SK-N-SH (cell line): ENCODE measurements around the gene OCLN. TPM values are rescaled to one million over a fixed set of nuclear protein-coding genes. Genes with fewer than 3 reads are reported as not detected.
"Not testable (repeated sequence)": the region's sequence is repeated elsewhere in the genome, so short reads cannot be mapped to it uniquely, and the experiment has no call there.

Experiments
- CTCF ChIA-PET: fragments of 300-600, 350-600 bp; formaldehyde crosslinking; extraction: SDS; loops from one replicate; lab custom pipeline; 2021; lab: Yijun Ruan, JAX
- POLR2A ChIA-PET: fragments of 350-600 bp; sonication (Branson Sonifier 250); formaldehyde crosslinking; extraction: SDS; loops from one replicate; lab custom pipeline; 2020; ENCODE audit warnings: antibody characterized with exemption, inconsistent platforms; lab: Yijun Ruan, JAX
- DNase-seq: peaks from one replicate; pipeline ENCODE4 v3.0.0; 2012
- H2AFZ ChIP-seq: fragments of 200-600 bp; sonication (generic); 2 replicates; pipeline ENCODE4 v1.8.1; 2016; ENCODE audit warnings: antibody characterized with exemption, mild to moderate bottlenecking, low read depth
- H3F3A ChIP-seq: fragments of 200-600 bp; sonication (generic); replicated peaks from 2 replicates; pipeline ENCODE3; 2016; ENCODE audit warnings: antibody characterized with exemption, mild to moderate bottlenecking; ENCODE audit not compliant: insufficient read depth
- H3K27ac ChIP-seq, 2 experiments: fragments of 200-500 bp in 1 of 2; fragments of 200-600 bp in 1 of 2; sonication (Bioruptor generic) in 1 of 2; sonication (generic), shearing (Covaris generic) in 1 of 2; 2 replicates each; pipeline versions ENCODE4 v1.5.1 to v1.6.1; 2014 to 2016; ENCODE audit warnings: low read depth in 2 of 2, inconsistent platforms in 1 of 2, low read length in 1 of 2, mild to moderate bottlenecking in 1 of 2, mixed read lengths in 1 of 2
- H3K27me3 ChIP-seq: fragments of 200-600 bp; sonication (generic), shearing (Covaris generic); 2 replicates; pipeline ENCODE4 v1.6.1; 2016; ENCODE audit warnings: mixed run types; ENCODE audit not compliant: insufficient read depth
- H3K36me3 ChIP-seq, 2 experiments: fragments of 200-500 bp in 1 of 2; fragments of 200-600 bp in 1 of 2; sonication (Bioruptor generic) in 1 of 2; sonication (generic) in 1 of 2; replicated peaks in 1 of 2; 2 replicates each; pipeline versions ENCODE3 to v1.5.1; 2014 to 2016; ENCODE audit warnings: low read length in 1 of 2, mild to moderate bottlenecking in 1 of 2; ENCODE audit not compliant: insufficient read depth in 2 of 2, control insufficient read depth in 1 of 2
- H3K4me1 ChIP-seq, 2 experiments: fragments of 200-500 bp in 1 of 2; fragments of 200-600 bp in 1 of 2; sonication (Bioruptor generic) in 1 of 2; sonication (generic), shearing (Covaris generic) in 1 of 2; 2 replicates each; pipeline versions ENCODE4 v1.5.1 to v1.6.1; 2014 to 2016; ENCODE audit warnings: low read depth in 1 of 2, low read length in 1 of 2, mixed run types in 1 of 2; ENCODE audit not compliant: insufficient read depth in 2 of 2, control insufficient read depth in 1 of 2
- H3K4me2 ChIP-seq: fragments of 200-600 bp; sonication (generic), shearing (Covaris generic); 2 replicates; pipeline ENCODE4 v1.6.1; 2017; ENCODE audit warnings: mixed run types
- H3K4me3 ChIP-seq, 2 experiments: fragments of 200-500 bp in 1 of 2; fragments of 200-600 bp in 1 of 2; sonication (Bioruptor generic) in 1 of 2; sonication (generic), shearing (Covaris generic) in 1 of 2; 2 replicates each; pipeline versions ENCODE4 v1.5.1 to v1.8.1; 2014 to 2016; ENCODE audit warnings: low read depth in 2 of 2, inconsistent platforms in 1 of 2, low read length in 1 of 2, mild to moderate bottlenecking in 1 of 2, mixed read lengths in 1 of 2, moderate library complexity in 1 of 2
- H3K79me2 ChIP-seq: fragments of 200-600 bp; sonication (generic); 2 replicates; pipeline ENCODE4 v1.8.1; 2017; ENCODE audit warnings: mild to moderate bottlenecking; ENCODE audit not compliant: insufficient read depth
- H3K9ac ChIP-seq: fragments of 200-600 bp; sonication (generic); 2 replicates; pipeline ENCODE4 v1.6.1; 2017; ENCODE audit warnings: mixed run types
- H3K9me2 ChIP-seq: fragments of 200-600 bp; sonication (generic); 2 replicates; pipeline ENCODE4 v1.6.1; 2017; ENCODE audit warnings: mixed run types
- H3K9me3 ChIP-seq: fragments of 200-600 bp; sonication (generic); 2 replicates; pipeline ENCODE4 v1.6.1; 2017; ENCODE audit warnings: mixed run types, mild to moderate bottlenecking, moderate library complexity
- H4K20me1 ChIP-seq: fragments of 200-600 bp; sonication (generic); 2 replicates; pipeline ENCODE4 v1.6.1; 2017; ENCODE audit warnings: mild to moderate bottlenecking, mixed run types; ENCODE audit not compliant: insufficient read depth
- CTCF ChIP-seq: fragments of 200-600 bp; sonication (generic); IDR thresholded peaks from 2 replicates; pipeline ENCODE4 v1.6.1; 2017; ENCODE audit warnings: antibody characterized with exemption, mild to moderate bottlenecking, moderate library complexity
- GABPA ChIP-seq: IDR thresholded peaks from 2 replicates; pipeline ENCODE4 v1.4.0; 2012; ENCODE audit warnings: low read depth, mild to moderate bottlenecking
- MAX ChIP-seq: IDR thresholded peaks from 2 replicates; pipeline ENCODE4 v1.4.0; 2012; ENCODE audit warnings: low read depth
- MXI1 ChIP-seq: IDR thresholded peaks from 2 replicates; pipeline ENCODE4 v1.6.1; 2012; ENCODE audit warnings: mild to moderate bottlenecking, low read depth, low read length, improper control_type of control experiment
- POLR2AphosphoS5 ChIP-seq: IDR thresholded peaks from 2 replicates; pipeline ENCODE4 v1.6.1; 2012; ENCODE audit warnings: low read depth, low read length
- RAD21 ChIP-seq: IDR thresholded peaks from 2 replicates; pipeline ENCODE4 v1.6.1; 2012; ENCODE audit warnings: mild to moderate bottlenecking, low read length
- SIN3A ChIP-seq: IDR thresholded peaks from 2 replicates; pipeline ENCODE4 v1.6.1; 2012; ENCODE audit warnings: low read depth, mild to moderate bottlenecking, low read length, moderate library complexity, borderline replicate concordance
- SMC3 ChIP-seq: IDR thresholded peaks from 2 replicates; pipeline ENCODE4 v1.6.1; 2012; ENCODE audit warnings: low read depth, low read length, improper control_type of control experiment
- TAF1 ChIP-seq: IDR thresholded peaks from 2 replicates; pipeline ENCODE4 v1.6.1; 2012; ENCODE audit warnings: low read depth, mild to moderate bottlenecking, low read length, moderate library complexity, borderline replicate concordance
- YY1 ChIP-seq: IDR thresholded peaks from 2 replicates; pipeline ENCODE4 v1.4.0; 2012; ENCODE audit warnings: low read depth, mild to moderate bottlenecking
- WGBS: methylation state at CpG from one replicate; pipeline ENCODE4 v1.1.6; 2017; ENCODE audit warnings: low lambda C conversion rate; 5-methylcytosine and 5-hydroxymethylcytosine counted together
- polyA plus RNA-seq, 3 experiments: library from polyadenylated mRNA; depleted of rRNA; stranded (reverse); fragments of >200 nt; gene quantifications; 2 replicates each; pipeline ENCODE4 v1.2.3, GENCODE V29; 2012

The OCLN gene
- polyA plus RNA-seq, 1 of the 3 experiments (the other 2 are of a cell fraction) = 6.5 TPM

DNA sequence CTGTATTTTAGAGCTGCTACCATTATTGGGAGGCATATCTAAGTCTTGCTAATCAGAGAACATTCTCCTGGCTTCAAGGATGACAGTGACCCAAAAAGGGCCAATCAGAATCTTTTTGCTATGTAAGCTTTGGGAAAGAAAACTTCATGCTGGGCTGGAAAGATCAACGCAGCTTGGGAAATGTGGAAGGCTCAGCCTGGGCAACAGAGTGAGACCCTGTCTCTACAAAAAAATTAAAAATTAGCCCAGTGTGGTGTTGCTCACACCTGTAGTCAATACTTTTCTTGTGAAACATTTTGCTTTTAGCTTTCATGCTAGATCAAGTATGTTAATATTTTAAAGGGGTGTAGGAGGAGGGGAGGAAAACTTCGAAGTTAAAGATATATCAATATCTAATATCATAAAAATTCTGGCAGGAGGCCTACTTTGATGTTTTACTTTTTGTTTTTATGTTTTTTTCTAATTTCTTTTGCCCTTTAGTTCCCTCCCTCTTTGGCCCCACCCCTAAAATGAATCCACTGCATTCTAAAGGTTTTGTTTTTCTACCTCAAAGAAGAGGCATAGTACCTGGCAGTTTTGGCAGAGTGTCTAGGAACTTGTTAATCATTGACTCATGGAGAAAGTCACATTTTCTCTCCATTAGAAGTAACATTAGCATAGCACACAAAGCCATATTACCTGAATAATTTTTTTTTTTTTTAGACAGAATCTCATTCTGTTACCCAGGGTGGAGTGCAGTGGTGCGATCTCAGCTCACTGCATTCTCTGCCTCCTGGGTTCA, 50.4 kb downstream of the OCLN start:
- POLR2A ChIA-PET, H3F3A ChIP-seq, H3K4me2 ChIP-seq, CTCF ChIA-PET, H3K4me1 ChIP-seq, H4K20me1 ChIP-seq, H3K36me3 ChIP-seq, H3K9me3 ChIP-seq, DNase-seq, H2AFZ ChIP-seq, H3K4me3 ChIP-seq, H3K27ac ChIP-seq, H3K79me2 ChIP-seq, H3K9me2 ChIP-seq, H3K9ac ChIP-seq, H3K27me3 ChIP-seq: not testable (repeated sequence)
- no CpG with 5 or more reads among the region's 3 CpGs for WGBS

DNA sequence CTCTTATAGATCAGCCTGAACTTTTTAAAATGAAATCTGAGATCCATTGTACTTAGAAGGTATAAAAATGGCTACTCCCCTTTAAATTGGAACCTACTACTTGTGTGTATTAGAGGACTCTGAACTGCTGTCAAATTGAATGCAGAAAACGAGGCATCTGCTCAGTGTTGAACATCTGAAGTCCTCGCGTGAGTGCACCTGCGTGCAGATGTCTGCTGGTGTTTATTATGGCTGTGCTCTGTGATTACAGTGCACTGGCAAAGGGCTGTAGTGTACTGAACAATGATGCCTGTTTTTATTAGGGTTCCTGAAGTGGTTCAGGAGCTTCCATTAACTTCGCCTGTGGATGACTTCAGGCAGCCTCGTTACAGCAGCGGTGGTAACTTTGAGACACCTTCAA, 52.0 kb downstream of the OCLN start:
- H3K27me3 ChIP-seq, H3F3A ChIP-seq, H3K27ac ChIP-seq, H3K4me1 ChIP-seq, H3K4me3 ChIP-seq, H3K4me2 ChIP-seq, H3K79me2 ChIP-seq, CTCF ChIA-PET, DNase-seq, H4K20me1 ChIP-seq, H3K9ac ChIP-seq, H3K9me2 ChIP-seq, H3K9me3 ChIP-seq, H3K36me3 ChIP-seq, POLR2A ChIA-PET, H2AFZ ChIP-seq: not testable (repeated sequence)
- WGBS = no CpG with 5 or more reads among the region's 7 CpGs

DNA sequence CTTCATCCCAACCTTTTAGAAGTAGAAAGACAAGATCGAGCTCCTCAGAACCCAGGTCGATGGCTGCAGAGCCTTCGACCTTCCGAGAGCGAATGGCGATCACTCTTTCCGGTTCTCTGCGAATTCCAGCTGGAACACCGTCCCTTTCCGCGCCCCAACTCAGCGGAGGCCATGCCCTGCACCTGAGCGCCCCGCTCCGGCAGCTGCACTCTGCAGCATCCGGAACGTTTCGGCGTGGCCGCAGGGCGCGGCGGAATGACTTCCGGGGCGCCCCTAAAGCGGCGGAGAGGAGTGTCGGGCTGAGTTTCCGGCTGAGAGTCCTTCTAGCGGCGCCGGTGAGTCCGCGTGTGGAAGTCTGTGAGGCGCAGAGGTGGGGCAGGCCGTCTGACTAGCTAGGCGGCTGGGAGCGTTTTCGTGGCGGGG, 67.3 kb downstream of the OCLN start, which contains the start of gene GTF2H2C:
Gene GTF2H2C (plus strand): TSS at position 284 of the 423 bp plus-strand sequence. CDS start 4,942 bp downstream, outside the sequence.
- Histone ChIP-seq H3K27ac (peak within 1 kb of the TSS; percentile 22 to 68; a peak in 3 of 4 replicates), H3K4me3 (peak within 1 kb of the TSS; percentile 47 to 54), H3K4me2 (peak within 1 kb of the TSS; percentile 72), H3K9ac (peak within 1 kb of the TSS; percentile 49; the same call in 1 of the 2 replicates), H2AFZ (peak within 1 kb of the TSS; percentile 97; the same call in 1 of the 2 replicates)
- DNase-seq, H3F3A ChIP-seq, H3K27me3 ChIP-seq, CTCF ChIA-PET, H3K9me2 ChIP-seq, H3K79me2 ChIP-seq, H3K9me3 ChIP-seq, H4K20me1 ChIP-seq, H3K4me1 ChIP-seq, H3K36me3 ChIP-seq: not testable (repeated sequence)
- WGBS = 3% methylated on average over 17 of the region's 40 CpGs
- POLR2A ChIA-PET = interaction anchor here (0.5 kb wide), 1 partner anchor 1884 kb away, joined by 3 read pairs; no protein-coding TSS in a partner anchor
- TF ChIP-seq TAF1 (peak; percentile 71), CTCF (peak; percentile 36), MAX (peak; percentile 46; the same call in 1 of the 2 replicates), SMC3 (peak; percentile 15; the same call in 1 of the 2 replicates), MXI1 (0 out of 2 replicates have a peak, but pooled peaks have one; percentile 32), YY1 (0 out of 2 replicates have a peak, but pooled peaks have one; percentile 35), GABPA (peak; percentile 77), RAD21 (peak; percentile 27; the same call in 1 of the 2 replicates), POLR2AphosphoS5 (0 out of 2 replicates have a peak, but pooled peaks have one; percentile 24), SIN3A (0 out of 2 replicates have a peak, but pooled peaks have one; percentile 39)

DNA sequence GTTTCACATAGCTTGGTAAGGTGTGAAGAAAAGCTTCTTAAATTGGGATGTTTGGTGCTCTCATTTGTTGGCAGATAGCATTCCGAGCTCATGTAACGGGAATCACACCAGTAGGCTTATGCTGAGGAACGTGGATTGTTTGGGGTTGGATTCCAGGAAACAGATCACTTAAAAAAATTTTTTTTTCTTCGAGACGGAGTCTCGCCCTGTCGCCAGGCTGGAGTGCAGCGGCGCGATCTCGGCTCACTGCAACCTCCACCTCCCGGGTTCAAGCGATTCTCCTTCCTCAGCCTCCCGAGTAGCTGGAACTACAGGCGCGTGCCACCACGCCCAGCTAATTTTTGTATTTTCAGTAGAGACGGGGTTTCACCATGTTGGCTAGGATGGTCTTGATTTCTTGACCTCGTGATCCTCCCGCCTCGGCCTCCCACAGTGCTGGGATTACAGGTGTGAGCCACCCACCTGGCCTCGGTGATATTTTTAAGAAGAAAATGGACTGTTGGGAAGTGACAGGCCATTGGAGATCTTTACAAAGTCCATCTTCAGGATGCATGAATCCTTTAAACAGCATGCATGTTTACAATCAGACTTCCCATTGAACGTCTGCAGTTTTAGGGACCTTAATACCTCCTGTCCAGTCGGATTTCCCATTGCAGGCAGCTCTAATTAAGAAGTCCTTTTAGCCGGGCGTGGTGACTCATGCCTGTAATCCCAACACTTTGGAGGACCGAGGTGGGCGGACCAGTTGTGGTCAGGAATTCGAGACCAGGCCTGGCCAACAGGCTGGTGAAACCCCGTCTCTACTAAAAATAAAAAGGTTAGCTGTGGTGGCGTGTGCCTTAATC, 68.2 kb downstream of the OCLN start:
- H3K27me3 ChIP-seq, CTCF ChIA-PET, H3K4me1 ChIP-seq, POLR2A ChIA-PET, H3K79me2 ChIP-seq, H3K9me3 ChIP-seq, H3F3A ChIP-seq, H3K9me2 ChIP-seq, H2AFZ ChIP-seq, H4K20me1 ChIP-seq, H3K36me3 ChIP-seq, DNase-seq: not testable (repeated sequence)
- WGBS = 10% methylated on average over 25 of the region's 31 CpGs
- Histone ChIP-seq H3K4me3 (peak overlapping the region; percentile 39 to 54), H3K9ac (peak overlapping the region; percentile 46; the same call in 1 of the 2 replicates), H3K4me2 (peak overlapping the region; percentile 59), H3K27ac (peak overlapping the region in 1 of 2 experiments; percentile 18; a peak in 1 of 4 replicates)
